GM21576 (cell line): Measurements from ENCODE around the gene C10orf105.

Source experiments
- ATAC-seq: cut with Tn5 transposase; IDR thresholded peaks from one replicate; pipeline ENCODE4 v1.9.1; 2021; ENCODE audit warnings: mild to moderate bottlenecking, moderate library complexity; ENCODE audit not compliant: unreplicated experiment

Gene C10orf105, protein sequence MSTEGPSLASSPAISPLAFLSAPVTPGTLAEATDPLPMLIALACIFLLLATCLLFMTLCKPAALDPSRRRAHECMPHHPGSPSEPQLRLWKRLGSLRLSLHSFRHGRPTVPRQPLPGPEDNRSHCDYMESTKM

DNA sequence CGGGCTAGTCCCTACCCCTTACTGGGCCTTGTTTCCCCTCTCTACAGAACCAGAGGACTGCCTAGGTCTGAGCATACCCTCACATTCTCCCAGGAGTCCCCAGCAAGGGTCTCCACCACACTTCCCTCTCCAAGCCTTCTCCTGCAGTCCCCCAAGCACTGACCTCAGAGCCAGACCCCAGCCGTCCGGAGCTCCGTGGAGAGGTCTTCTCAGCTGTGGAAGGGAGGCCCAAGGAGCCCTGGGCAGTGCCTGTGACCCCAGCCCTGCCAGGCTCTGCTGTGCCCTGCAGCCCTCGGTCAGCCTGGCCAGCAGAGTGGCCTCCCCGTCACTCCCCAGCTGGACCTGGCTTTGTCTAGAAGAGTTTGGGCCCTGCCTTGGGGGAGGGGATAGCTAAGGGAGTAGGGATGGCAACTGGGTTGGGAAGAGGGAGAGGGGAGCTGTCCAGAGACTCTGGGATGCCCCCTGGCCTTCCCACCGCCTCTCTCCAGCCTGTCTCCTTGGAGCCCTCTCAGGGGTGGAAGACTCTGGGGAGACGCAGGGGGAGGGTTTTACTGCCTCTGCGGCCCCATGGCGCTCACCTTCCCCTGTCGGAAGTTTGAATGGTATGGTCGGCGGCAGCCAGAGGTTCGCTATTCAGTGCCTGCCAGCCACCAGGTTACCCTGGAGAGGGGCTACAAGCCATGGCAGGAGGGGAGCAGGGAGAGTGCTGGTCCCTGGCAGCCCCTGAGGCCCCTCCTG lies at the start of gene C10orf105:
TSS of gene C10orf105 (minus strand) at position 315 of the 738 bp plus-strand sequence. CDS start 3,441 bp downstream, outside the sequence.
- ATAC-seq, result no peak

DNA sequence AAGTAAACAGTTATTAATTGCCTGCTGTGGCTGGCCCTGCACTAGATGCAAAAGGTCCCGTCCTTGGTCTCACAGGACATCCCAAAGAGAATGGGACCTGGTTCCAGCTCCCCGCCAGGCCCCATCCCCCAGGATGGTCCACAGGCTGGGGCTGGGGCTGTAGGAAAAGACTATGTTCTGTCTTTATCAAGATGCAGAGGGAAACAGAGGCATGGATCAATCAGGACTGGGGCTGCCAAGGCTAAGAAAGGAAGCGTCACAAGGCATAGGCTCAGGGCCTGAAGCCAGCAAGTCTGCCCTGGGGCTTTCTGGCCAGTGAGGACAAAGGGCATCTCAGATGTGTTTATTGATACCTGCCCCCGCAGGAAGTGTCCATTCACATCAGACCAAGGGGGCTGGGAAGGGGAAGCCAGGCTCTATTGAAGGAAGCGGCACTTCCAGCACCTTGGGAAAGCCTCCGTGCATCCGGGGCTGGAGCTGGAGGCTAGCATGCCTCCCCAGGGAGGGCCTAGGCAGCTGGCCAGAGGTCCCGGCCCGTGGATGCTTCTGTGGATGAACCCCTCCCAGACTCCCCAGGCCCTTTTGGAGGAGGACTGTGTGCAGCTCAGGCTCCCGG lies 48.0 kb upstream of the C10orf105 start:
- ATAC-seq, result no peak

DNA sequence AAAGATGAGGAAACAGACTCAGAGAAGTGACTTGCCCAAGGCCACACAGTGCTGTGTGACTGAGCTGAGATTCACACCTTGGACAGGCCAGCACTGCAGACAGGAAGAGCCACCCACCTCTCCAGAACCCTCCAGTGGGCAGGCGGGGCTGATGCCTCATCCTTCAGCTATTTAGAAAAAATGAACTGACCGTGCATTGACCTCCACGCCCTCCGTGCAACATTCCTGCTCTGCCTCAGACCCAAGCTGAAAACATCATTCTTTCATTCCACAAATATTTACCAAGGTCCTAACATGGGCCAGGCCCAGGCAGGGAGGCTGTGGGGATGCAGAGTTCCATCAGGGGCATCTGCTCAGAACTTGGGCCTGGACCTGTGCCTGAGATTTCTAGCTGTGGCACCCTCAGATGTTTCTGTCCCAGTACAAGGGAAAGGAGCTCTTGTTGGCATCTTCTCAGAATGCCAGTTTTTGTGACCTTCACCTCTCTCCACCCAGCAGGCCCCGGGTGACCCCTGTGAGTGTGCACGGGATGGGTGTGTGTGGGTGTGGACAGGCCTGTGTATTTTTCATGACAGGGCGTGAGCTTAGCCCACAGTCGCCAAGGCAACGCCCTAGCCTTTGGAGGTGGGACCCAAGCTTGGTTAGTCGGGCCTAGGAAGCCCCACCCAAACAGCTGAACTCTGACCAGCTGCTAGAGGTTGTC lies 47.3 kb upstream of the C10orf105 start:
- ATAC-seq, result no peak

DNA sequence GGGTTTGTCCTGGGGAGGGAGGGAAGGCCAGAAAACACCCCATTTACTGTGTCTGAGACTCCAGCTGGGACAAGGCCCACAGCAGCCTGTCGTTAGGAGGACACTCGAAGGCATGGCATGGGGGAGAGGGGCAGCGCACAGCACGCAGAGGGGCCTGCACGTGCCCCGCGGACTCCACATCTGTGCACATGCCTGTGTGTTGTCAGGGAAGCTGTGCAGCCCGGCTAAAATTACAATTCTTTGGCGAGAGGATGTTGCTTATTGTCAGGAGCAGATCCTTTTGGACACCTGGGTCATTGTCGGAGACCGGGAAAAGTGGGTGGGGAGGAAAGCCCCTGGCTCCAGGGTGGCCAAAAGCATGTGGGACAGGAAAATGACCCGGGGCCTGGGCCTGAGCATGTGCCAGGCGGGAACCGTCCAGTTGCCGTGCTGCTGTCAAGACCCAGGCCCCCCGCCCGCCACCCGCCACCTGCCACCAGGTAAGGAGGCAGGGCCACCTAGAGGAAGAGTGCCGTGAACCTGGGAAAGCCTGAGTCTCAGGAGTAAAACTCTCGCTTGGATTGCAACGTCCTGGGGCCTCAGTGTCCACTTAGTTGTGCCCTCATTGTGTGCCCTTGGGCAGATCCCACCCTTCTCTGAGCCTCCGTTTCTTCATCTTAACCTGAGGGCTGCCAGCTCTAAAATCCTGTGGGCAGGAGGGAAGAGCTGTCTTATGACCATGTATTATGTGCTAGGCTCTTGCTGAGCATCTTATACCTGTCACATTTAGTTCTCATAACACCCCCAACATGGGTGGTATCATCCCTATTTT lies 46.5 kb upstream of the C10orf105 start:
- ATAC-seq, result no peak

DNA sequence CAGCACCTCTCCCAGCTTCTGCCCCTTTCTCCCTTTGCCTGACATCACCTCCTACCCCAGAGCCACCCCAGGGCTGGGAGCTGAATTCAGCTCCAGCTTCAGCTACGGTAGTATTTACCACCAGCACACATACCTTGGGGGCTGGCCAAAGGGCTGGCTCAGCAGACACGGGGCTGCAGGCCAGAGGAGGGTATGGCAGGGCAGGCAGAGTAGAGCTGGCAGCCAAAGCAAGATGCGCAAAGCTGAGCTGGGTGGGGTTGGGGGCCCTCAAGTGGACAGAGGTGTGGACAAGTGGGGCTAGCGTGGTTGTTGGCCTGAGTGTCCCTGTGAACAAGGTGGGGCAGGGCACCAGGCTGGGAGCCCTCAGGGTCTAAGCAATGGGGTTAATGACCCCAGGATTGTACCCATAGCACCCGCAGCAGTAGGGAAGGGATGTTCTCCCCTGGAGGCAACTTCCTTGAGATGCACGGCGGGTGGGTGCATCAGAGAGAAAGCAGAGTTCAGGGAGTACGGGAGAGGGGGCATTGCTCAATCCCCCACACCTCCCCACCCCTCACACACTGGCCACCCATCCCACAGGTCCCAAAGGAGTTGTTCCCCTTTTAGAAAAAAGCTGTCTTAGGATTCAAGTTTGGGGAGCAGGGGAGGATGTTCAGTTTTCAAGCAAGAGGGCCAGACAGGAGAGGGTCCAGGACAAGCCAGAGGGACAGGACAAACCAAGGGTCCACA lies 45.8 kb upstream of the C10orf105 start:
- ATAC-seq, result no peak

DNA sequence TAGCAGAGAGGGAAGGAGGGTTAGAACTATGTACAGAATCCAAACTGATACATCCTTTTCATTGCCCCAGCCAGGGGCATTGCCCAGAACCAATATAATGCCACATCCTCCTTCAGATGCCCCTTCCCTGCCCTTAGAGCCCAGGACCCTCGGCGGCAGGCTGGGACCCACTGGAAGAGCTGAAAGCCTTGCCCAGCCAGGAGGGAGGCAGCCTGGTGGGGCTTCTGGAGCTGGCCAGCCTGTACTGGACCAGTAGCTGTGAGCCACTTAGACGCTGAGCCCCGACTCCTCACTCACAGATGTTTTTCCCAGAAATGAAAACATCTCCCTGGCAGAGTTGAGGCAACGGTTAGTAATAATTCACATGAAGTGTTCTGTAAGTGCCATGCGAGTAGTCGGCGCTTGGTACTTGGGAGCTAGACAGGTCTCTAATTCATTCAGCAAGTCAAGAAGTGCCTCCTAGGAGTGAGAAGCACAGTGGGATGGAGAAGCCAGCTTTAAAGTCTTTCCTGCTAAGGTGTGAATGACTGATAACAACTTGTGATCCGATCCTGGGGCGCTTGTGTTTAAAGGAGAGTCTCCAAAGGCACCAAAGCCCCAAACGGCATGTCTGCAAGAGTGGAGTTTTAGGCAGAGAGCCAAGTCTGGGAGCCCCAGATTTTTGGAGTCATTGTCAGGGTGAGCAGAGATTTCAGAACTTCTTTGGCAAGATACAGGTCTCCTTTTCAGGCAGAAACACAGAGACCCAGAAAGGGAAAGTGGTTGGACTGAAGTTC lies 44.0 kb upstream of the C10orf105 start:
- no peak for ATAC-seq

DNA sequence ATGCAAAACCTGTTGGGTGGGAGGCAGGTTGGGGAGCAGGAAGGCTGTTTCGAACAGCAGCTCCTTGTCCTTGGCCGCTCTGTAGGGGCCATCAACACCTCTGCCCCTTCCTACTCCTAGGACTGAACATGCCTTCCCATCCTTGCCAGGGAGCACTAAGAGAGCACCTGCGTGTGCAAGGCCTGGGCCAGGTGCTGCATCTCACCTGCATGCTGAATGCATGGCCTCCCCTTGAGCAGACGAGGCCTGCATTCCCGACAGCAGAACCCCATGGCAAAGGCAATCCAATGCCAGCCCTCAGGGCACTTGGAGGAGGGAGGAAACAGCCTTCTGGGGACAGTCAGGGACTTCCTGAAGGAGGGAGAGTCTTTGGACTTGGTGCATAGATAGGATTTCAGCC lies 42.7 kb upstream of the C10orf105 start:
- ATAC-seq, result no peak

DNA sequence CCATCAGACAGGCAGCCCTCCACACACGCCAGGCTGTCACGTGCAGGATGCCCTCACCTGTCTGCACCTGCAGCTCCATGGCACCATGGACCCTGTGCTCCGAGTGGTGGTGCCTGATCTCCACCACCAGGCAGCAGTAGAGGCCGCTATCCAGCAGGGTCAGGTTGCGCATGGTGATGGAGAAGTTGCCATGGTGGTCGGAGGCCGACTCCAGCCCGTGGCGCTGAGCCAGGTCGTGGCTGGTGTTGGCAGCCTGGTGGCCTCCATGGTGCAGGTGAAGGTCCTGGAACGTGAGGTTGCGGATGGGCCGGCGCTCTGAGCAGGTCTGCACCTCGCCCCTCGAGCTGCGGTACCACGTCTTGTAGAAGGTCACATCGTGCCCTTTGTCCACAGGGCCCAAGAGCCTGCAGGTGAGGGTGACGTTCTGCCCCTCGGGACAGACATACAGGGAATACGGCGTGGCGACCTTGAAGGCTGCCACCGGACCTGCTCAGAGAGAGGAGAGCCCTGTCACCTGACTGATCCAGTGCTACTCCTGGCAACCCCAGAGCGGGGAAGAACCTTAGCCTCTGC lies 42.0 kb upstream of the C10orf105 start:
- no peak for ATAC-seq

DNA sequence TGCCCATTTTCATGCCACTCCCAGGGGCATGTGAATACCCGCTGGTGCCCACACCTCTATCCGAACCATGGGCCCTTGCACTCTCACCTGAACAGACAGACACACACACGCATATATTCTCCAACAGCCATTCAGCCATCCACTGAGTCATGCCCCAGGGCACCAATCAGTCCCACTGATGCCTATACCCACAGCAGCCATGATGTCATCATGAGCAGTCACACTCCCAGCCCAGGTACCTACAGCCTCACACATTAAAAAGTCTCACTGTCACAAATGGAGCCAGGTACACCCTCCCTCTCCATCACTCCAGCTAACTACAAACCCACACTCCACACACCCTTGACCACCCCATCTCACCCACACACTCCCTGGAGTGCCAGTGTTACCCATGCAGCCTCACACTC lies 41.5 kb upstream of the C10orf105 start:
- ATAC-seq, result no peak

DNA sequence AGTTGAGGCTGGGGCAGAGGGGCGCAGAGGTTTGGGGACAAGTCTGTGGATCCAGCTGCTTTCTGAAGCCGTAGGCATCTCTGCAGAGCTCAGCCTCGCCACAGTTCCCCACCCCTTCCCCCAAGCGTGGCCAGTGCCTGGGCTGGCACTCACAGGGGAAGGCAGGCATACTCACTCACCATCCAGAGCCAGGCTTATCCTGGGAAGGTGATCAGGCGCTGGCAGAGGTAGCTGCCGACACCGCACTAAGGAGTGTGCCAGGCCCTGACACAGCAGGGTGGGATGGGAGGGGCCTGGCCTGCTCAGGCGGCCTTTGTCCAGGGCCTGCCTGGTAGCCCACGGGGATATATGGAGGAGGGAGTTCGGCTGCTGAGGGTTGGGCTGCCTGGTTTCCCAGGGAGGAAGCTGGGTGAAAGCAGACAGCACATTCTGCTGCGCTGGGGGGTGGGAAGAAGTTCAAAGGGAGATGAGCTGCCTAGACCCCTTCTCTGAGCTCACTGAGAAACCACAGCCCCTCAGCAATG lies 37.9 kb upstream of the C10orf105 start:
- no peak for ATAC-seq

DNA sequence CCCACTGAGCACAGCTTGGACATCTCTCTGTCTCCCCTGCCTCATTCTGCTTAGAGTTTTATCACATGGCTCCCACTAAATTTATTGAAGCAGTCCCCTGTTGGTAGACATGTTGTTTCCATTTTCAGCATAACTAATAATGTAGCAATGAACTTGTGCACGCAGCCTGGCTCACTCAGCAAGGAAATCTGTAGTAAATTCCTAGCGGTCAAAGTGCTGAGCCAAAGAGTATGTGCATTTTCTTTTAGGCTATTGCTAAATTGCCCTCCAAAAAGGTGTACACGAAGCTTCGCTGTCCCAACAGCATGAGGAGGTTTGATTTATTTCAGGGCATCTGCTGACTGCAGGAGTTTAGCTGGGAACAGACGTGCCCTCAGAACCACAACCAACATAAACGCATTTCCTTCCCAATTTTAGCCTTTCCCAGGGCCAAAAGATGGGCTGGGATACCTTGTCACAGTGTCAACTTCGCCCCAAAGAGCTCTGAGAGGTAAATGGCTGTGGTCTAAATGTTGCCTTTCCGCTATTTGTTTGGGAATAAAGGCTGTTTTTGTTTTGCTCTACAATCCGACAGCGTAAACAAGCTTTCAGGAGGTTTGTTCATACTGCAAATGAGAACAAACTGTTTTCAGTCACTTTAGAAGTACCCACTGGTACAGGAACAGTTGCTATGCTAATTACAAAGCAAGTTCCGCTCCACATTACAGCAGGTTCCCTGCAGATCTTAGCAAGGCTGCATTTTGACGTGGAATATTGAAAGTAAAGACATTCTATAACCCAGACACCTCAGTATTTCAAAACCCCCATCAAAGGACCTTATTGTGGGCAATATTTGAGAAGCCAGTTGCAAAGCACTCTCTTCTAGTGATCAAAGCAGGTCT lies 37.0 kb upstream of the C10orf105 start:
- no peak for ATAC-seq

DNA sequence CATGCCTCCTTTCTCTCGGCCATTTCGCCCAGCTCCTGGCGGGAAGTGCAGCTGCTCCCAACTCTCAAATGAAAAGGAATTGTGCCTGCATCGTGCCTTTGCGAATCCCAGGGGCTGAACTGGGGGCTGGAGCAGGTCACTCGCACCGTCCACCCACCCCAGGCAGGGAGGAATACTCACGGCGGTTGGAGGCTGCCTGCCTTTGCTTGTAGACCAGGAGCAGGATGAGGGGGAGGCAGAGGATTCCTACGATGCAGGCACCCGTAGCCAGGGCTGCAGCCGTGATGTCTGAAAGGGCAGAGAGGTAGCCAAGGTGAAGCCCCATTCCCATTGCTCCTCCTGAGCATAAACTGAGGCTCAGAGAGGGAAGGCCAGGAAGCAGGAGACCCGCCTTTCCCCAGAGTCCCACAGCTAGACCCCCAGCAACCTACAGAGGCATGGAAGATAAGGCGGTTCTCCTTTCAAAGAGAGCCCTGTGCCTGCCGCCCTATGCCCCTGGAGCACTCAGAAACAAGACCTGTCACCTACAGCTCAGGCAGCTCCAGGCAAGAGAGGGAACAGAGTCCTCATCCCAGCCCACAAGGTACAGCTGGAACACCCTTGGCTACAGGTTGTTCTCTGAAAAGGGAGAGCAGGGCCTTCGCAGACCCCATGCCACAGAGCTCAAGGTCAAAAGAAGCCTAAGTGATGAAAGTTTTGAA lies 35.8 kb upstream of the C10orf105 start:
- no peak for ATAC-seq

DNA sequence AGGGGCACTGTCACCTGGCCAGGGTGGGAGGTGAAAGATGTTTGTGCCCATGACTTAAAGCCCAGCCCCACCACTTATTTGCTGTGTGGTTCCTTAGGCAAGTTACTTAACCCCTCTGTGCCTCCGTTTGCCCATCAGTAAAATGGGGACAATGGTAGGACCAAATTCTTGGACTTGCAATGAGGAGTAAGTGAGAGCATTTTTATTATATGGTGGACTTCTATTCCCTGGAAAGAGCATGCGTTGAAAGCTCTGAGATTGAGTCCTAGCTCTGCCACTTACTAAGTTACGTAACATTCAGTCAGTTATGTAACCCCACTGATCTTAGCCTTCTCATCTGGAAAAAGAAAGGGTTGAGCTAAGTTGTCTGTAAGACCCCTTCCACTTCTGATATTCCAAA lies 35.0 kb upstream of the C10orf105 start:
- ATAC-seq, result no peak

DNA sequence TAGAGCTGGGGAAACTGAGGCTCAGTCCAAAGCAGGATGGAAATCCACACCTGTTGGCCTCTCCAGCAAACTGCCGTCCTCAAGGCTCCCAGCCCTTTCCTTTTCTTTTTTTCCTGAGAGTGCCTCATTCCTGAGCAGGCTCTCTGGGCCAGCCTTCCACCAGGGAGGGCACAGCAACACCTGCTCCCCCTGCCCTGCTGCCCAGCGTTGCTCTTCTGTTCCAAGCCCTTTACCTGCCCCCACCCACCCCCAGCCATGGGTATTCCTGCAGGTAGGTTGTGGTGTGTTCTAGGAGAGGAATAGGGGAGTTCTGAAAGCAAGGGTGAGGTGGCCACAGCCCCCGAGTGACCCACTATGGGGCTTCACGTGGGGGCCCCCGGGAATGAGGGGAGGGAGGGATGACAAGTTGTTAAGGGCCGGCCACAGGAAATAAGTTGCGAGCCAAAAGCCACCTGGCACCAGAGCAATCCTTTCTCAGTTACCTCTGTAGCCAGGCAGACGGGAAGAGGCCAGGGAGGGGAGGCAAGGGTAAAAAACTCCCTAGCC lies 34.5 kb upstream of the C10orf105 start:
- ATAC-seq, result no peak

DNA sequence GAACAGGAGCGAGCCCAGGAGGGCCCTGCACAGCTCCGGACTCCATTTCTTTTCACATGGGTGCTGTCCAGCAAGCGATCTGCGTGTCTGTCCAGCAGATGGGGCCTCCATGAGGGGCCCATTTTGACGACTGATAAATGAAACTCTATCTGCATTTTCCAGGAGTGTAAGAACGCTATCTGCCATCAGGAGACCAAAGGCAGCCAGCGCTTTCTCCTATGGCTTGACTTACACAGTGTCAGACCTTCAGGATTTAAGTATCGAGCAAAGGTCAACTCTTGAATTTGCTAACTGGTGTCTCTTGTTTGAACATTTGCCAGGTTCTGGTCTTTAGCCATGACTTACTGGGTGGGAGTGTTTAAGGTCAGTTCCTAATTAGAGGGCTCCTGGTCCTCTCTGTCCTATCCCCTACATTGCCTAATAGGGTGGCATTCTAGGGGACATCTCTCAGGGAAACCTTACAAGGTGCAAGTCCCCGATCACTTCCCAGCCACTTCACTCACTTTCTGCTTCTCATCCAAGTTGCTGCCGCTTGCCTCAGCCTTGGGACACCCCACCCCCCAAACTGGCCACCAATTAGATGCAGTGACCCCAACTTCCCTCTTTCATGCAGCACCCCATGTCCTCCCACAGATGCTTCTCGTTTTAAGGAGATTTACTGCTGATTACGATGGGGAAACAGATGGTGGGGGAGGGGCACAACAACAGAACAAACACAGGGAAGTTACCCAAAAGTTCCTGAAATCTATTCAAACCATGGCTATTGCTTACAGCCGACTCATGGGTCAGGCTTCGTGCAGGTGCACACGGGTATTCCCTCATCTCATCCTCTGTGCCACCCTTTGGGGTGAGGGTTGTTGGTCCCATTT lies 33.7 kb upstream of the C10orf105 start:
- no peak for ATAC-seq
